CD4-positive, alpha-beta T cell (primary cell): ENCODE results near the gene ACSL3. TPM values are rescaled to one million over a fixed set of nuclear protein-coding genes. Genes with fewer than 3 reads are reported as not detected.

Experiments used
- ATAC-seq: fragments of 200-7000 bp; cut with Tn5 transposase; one replicate; pipeline ENCODE4 v1.10.0; 2022; ENCODE audit warnings: mild to moderate bottlenecking; ENCODE audit not compliant: poor library complexity
- CTCF ChIA-PET: fragments of 350-600 bp; sonication (Branson Sonifier 250); formaldehyde crosslinking; loops from one replicate; lab custom pipeline; 2021; ENCODE audit warnings: antibody characterized with exemption, inconsistent platforms; lab: Charles Lee
- POLR2A ChIA-PET: fragments of 350-600 bp; sonication (Branson Sonifier 250); formaldehyde crosslinking; loops from one replicate; lab custom pipeline; 2021; ENCODE audit warnings: antibody characterized with exemption, inconsistent platforms; lab: Charles Lee
- DNase-seq, 14 experiments: peaks; one replicate each; pipeline ENCODE4 v3.0.0-alpha.2; 2013 to 2020; ENCODE audit warnings: mixed read lengths in 2 of 14
- H3K27ac ChIP-seq, 2 donors: one replicate each; pipeline versions ENCODE4 v1.5.1 to v1.7.0; 2013; ENCODE audit warnings: low read length in 2 of 2, low read depth in 1 of 2, mild to moderate bottlenecking in 1 of 2
- H3K27me3 ChIP-seq, 2 experiments: 1 replicate in 1 of 2; 2 replicates in 1 of 2; pipeline versions ENCODE4 v1.6.1 to v1.7.0; 2013; ENCODE audit warnings: low read length in 2 of 2, control low read depth in 1 of 2, mild to moderate bottlenecking in 1 of 2, moderate library complexity in 1 of 2; ENCODE audit not compliant: insufficient read depth in 2 of 2, control insufficient read depth in 1 of 2
- H3K36me3 ChIP-seq: one replicate; pipeline ENCODE4 v1.6.1; 2013; ENCODE audit warnings: low read length, control low read depth; ENCODE audit not compliant: insufficient read depth
- H3K4me1 ChIP-seq: one replicate; pipeline ENCODE4 v1.6.1; 2013; ENCODE audit warnings: low read length, control low read depth; ENCODE audit not compliant: insufficient read depth
- H3K4me3 ChIP-seq: one replicate; pipeline ENCODE4 v1.5.1; 2013; ENCODE audit warnings: mild to moderate bottlenecking, low read length, moderate library complexity
- H3K9me3 ChIP-seq, 2 experiments: 1 replicate in 1 of 2; 2 replicates in 1 of 2; pipeline versions ENCODE4 v1.6.1 to v1.7.0; 2013; ENCODE audit warnings: low read length in 2 of 2, mild to moderate bottlenecking in 2 of 2, control low read depth in 1 of 2, moderate library complexity in 1 of 2; ENCODE audit not compliant: control insufficient read depth in 1 of 2, insufficient read depth in 1 of 2
- H3K27ac Mint-ChIP-seq: one replicate; pipeline ENCODE4 v1.8.0; 2020; ENCODE audit warnings: mixed read lengths
- H3K27me3 Mint-ChIP-seq: one replicate; pipeline ENCODE4 v1.8.0; 2021; ENCODE audit warnings: mixed read lengths
- H3K36me3 Mint-ChIP-seq: one replicate; pipeline ENCODE4 v1.8.0; 2021; ENCODE audit warnings: low read depth, mixed read lengths
- H3K4me1 Mint-ChIP-seq: one replicate; pipeline ENCODE4 v1.8.0; 2021; ENCODE audit warnings: low read depth, mixed read lengths
- H3K4me3 Mint-ChIP-seq: one replicate; pipeline ENCODE4 v1.8.0; 2020; ENCODE audit warnings: mild to moderate bottlenecking, mixed read lengths
- H3K9me3 Mint-ChIP-seq: one replicate; pipeline ENCODE4 v1.8.0; 2020; ENCODE audit warnings: mixed read lengths
- intact Hi-C, 2 experiments: fragments of 100-400 bp; cut with DNase I in 1 of 2; cut with micrococcal nuclease in 1 of 2; formaldehyde crosslinking; loops; one replicate each; pipeline versions ENCODE4 v1.15.1 to v1.9.0; 2023 to 2025; cut with DNase I, micrococcal nuclease
- total RNA-seq, 174 experiments: library from RNA in 2 of 174; stranded (reverse) in 2 of 174; gene quantifications; one replicate each; pipeline ENCODE4 v1.2.3 and lab custom pipeline; 2021 to 2026
- TF ChIP-seq, protein P1 (sequence below): fragments of 200-600 bp; IDR thresholded peaks from one replicate; pipeline ENCODE4 v1.8.0; 2022; ENCODE audit warnings: antibody characterized with exemption, mild to moderate bottlenecking

Gene ACSL3
- total RNA-seq, 2 experiments from 2014 or later = 65.5 to 66.6 TPM

DNA sequence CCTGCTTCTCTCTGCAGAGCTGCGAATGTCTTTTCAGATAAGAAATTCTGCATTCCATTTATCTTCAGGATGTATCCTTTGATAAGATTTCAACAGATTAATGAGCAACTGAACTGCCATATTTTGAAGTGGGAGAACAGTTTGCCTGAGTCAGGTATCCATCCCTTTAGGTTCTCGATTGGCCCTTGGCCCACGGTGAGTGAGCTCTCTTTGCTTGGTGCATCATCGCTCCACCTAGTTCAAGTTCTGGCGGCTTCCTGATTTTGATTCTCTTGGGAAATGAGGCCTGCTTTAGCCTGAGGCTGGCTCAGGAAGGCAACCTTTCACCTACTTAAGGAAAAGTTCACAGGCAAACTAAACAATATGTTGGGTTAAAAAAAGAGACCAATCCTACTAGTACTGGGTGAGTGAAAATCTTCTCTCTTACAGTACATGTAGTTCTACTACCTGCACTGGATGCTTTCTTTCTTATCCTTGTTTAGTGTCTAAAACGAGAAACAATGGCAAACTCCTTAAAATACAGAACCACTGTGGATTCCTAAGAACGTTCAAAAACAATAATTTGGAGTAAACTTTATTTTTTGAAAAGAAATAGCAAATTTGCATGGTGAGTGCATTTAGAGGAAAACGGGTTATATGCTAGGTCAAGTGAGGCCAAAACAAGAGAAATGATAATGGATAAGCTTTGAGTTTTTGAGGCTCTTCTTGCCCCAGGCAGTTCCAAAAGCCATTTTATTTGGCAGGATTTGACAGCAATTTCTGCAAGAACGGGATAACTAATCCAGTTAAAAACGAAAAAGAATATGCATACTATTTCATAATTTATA, 837 bp upstream of the ACSL3 start:
- H3K36me3 Mint-ChIP-seq = peaks cover 5% of the 10 kb centered on the region
- TF ChIP-seq, protein P1, sequence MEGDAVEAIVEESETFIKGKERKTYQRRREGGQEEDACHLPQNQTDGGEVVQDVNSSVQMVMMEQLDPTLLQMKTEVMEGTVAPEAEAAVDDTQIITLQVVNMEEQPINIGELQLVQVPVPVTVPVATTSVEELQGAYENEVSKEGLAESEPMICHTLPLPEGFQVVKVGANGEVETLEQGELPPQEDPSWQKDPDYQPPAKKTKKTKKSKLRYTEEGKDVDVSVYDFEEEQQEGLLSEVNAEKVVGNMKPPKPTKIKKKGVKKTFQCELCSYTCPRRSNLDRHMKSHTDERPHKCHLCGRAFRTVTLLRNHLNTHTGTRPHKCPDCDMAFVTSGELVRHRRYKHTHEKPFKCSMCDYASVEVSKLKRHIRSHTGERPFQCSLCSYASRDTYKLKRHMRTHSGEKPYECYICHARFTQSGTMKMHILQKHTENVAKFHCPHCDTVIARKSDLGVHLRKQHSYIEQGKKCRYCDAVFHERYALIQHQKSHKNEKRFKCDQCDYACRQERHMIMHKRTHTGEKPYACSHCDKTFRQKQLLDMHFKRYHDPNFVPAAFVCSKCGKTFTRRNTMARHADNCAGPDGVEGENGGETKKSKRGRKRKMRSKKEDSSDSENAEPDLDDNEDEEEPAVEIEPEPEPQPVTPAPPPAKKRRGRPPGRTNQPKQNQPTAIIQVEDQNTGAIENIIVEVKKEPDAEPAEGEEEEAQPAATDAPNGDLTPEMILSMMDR = no peak
- H3K9me3 ChIP-seq = no peaks in the 10 kb centered on the region
- peak in 2 of 14 experiments; percentile 2 to 14 for DNase-seq
- peak overlapping the region; percentile 76 for H3K4me3 ChIP-seq
- H3K27ac ChIP-seq = no peak overlapping the region
- H3K27me3 ChIP-seq = no peaks in the 10 kb centered on the region
- H3K9me3 Mint-ChIP-seq = no peaks in the 10 kb centered on the region
- peaks cover 5% of the 10 kb centered on the region for H3K4me1 Mint-ChIP-seq
- peaks cover 17% of the 10 kb centered on the region for H3K4me1 ChIP-seq
- no peak for ATAC-seq
- H3K27ac Mint-ChIP-seq = peak overlapping the region; percentile 74
- POLR2A ChIA-PET = no interaction called here
- peak overlapping the region; percentile 88 for H3K4me3 Mint-ChIP-seq
- intact Hi-C loops = loop anchor here (2.0 to 5.0 kb wide), 3 partner anchors 43 to 1727 kb away; partner anchors contain the start of genes CUL3 (in 1 of the 2) and MRPL44 (in 1 of the 2)
- H3K36me3 ChIP-seq = no peaks in the 10 kb centered on the region
- CTCF ChIA-PET = no interaction called here
- no peaks in the 10 kb centered on the region for H3K27me3 Mint-ChIP-seq

DNA sequence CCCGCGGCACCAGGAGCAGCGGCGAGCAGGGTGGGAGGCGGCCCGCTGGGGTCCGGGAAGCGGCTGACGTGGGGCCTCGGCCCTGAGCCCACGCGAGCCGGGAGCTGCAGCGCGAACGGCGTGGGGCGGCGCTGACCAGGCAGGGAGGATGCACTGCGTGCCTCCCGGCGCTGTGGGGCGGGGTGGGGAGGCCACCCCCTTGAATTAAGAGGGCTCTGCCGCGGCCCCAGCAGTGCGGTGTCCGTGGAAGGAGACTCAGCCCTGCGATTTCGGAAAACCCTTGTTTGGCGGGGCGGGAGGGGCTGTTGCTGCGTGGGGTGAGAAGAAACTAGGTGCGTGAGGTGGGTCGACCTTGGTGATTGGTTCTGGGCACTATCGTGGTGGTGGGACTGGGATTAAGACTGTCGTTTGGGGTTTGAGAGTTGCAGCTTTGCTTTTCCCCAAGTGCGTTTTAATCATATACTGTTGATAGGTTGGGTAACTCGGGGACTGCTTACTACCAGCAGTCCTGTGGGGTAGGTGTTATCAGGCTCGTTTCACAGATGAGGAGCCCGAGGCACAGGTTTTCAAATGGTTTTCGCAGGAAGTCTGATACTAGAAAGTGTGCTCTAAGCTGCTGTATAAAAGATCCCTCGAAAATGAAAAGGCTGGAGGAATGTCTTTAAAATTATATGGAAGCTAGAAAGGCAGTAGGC, 722 bp downstream of the ACSL3 start:
- Mint-ChIP-seq H3K27ac (no peak overlapping the region), H3K36me3 (peaks cover 5% of the 10 kb centered on the region), H3K4me1 (peaks cover 13% of the 10 kb centered on the region), H3K4me3 (no peak overlapping the region), H3K9me3 (no peaks in the 10 kb centered on the region), H3K27me3 (no peaks in the 10 kb centered on the region)
- TF ChIP-seq, protein P1 = no peak
- POLR2A ChIA-PET = interaction anchor here (1.4 kb wide), 1 partner anchor 14 kb away, joined by 4 read pairs; no protein-coding TSS in a partner anchor
- H3K36me3 ChIP-seq = no peaks in the 10 kb centered on the region
- CTCF ChIA-PET = no interaction called here
- peaks cover 17% of the 10 kb centered on the region for H3K4me1 ChIP-seq
- ATAC-seq (peak; percentile 12), DNase-seq (peak; percentile 9 to 64 (median 23))
- intact Hi-C loops = loop anchor here (2.0 to 5.0 kb wide), 4 partner anchors 41 to 1726 kb away; partner anchors contain the start of genes CUL3 (in 1 of the 2) and MRPL44 (in 1 of the 2)
- H3K4me3 ChIP-seq = peak overlapping the region; percentile 76
- no peaks in the 10 kb centered on the region for H3K27me3 ChIP-seq
- H3K27ac ChIP-seq = no peak overlapping the region
- no peaks in the 10 kb centered on the region for H3K9me3 ChIP-seq

DNA sequence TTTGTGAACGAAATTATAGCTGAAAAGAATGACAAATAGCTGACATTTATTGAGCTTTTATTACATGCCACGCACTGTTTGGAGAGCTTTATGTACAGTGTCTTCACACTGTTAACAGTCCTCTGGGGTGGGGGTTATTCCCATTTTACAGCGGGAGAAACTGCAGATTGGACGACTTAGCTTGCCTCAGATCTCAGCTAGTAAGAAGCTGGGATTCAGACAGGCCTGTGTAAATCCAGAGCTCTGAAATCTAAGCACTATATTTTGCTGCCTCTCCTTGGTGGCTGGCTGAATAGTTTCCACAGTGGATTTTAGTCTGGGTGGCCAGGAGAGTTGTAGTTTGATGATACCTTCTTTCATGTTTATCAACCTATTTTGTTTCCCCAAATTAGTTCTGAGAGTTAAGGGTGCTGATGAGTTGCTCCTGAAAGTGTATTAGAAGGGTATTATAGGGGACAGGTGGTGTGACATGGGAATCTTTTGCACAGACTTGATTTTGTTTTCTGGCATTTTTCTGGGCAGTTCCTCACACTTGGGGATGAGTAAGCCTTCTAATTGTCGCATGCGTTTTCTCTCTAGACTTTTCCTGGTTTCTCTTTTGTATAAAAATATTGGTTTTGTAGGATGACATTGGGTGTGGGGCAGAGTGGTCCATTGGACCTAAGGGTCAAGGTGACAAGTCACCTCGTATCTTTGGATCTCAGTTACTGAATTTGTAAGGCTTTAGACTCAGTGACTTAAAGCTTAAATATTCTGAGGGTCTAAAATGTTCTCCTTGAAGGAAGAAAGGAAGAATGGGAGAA, 1.5 kb downstream of the ACSL3 start:
- intact Hi-C loops = loop anchor here in 1 of 2 experiments (2.0 to 5.0 kb wide), 3 partner anchors 208 to 1725 kb away; partner anchors contain the start of genes CUL3 and MRPL44
- Histone ChIP-seq H3K9me3 (no peaks in the 10 kb centered on the region), H3K27ac (no peak overlapping the region), H3K27me3 (no peaks in the 10 kb centered on the region), H3K36me3 (no peaks in the 10 kb centered on the region), H3K4me1 (peaks cover 17% of the 10 kb centered on the region), H3K4me3 (peak overlapping the region; percentile 76)
- H3K27ac Mint-ChIP-seq = no peak overlapping the region
- no peak overlapping the region for H3K4me3 Mint-ChIP-seq
- peaks cover 5% of the 10 kb centered on the region for H3K36me3 Mint-ChIP-seq
- POLR2A ChIA-PET = no interaction called here
- H3K4me1 Mint-ChIP-seq = peaks cover 16% of the 10 kb centered on the region
- H3K27me3 Mint-ChIP-seq = no peaks in the 10 kb centered on the region
- ATAC-seq = no peak
- no peak for DNase-seq
- H3K9me3 Mint-ChIP-seq = no peaks in the 10 kb centered on the region
- TF ChIP-seq, protein P1 = no peak
- CTCF ChIA-PET = no interaction called here
